NT2/D1 (cell line): ENCODE measurements around the gene DHX57.

Experiments used
- DNase-seq: peaks from one replicate; pipeline ENCODE4 v3.0.0-alpha.2; 2011; ENCODE audit warnings: low read depth, low spot score
- H3K27me3 ChIP-seq: 2 replicates; pipeline ENCODE4 v1.6.0; 2011; ENCODE audit warnings: mild to moderate bottlenecking; ENCODE audit not compliant: insufficient read length, insufficient read depth
- H3K36me3 ChIP-seq: 2 replicates; pipeline ENCODE4 v1.6.1; 2011; ENCODE audit warnings: mild to moderate bottlenecking, low read length, mixed read lengths; ENCODE audit not compliant: insufficient read depth, insufficient read length
- H3K4me1 ChIP-seq: 2 replicates; pipeline ENCODE4 v1.5.1; 2011; ENCODE audit not compliant: insufficient read depth, insufficient read length
- H3K4me3 ChIP-seq: 2 replicates; pipeline ENCODE4 v1.5.1; 2011; ENCODE audit warnings: low read depth; ENCODE audit not compliant: insufficient read length
- H3K9ac ChIP-seq: 2 replicates; pipeline ENCODE4 v1.6.0; 2011; ENCODE audit warnings: low read depth; ENCODE audit not compliant: insufficient read length
- H3K9me3 ChIP-seq: 2 replicates; pipeline ENCODE4 v1.5.1; 2011; ENCODE audit warnings: mild to moderate bottlenecking, low read length; ENCODE audit not compliant: insufficient read depth
- SUZ12 ChIP-seq: IDR thresholded peaks from 2 replicates; pipeline ENCODE4 v1.6.1; 2011; ENCODE audit not compliant: insufficient read length, insufficient read depth; ENCODE audit errors: extremely low read depth
- YY1 ChIP-seq: IDR thresholded peaks from 2 replicates; pipeline ENCODE4 v1.6.1; 2011; ENCODE audit not compliant: insufficient read length, insufficient read depth
- ZNF274 ChIP-seq: IDR thresholded peaks from 2 replicates; pipeline ENCODE4 v1.6.1; 2011; ENCODE audit warnings: mild to moderate bottlenecking, low read depth, low read length

The DHX57 gene

DNA sequence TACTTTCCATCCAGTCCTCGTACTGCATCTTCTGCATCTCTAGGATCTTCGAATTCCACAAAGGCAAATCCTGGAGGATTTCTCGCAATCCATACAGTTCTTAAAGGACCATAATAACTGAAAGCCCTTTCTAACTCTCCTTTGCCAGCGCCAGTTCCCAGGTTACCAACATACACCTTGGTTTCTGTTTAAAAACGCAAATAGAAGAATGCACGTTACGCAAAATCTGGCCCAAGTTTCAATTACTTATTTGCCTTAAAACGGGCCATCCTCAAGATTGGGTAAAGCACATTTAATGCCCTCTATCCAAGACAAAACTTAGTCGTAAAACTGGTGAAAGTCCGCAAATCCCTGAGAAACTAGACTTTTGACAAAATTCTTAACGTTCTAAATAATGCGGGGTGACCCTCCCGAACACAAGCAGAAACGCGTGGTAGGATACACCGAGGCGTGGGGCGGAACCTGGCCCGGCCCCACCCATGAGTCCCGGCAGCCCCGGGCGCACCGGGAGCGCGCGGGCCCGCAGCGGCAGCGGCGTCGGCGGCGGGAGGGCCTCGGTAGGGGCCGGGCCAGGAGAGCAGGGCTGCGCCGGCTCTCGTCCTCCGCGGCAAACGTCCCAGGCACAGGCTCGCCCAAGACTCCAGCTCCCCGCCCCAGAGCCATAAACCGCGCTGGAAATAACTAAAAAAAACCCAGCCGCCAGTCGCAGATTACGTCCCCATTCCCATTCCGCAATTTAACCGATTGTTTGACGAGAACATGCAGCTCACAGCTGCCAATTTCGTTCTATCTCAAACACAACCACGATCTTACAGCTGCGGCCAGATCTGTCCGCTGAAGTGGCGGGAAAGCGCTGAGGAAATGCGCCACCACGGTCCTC lies 125.5 kb downstream of the DHX57 start:
- Histone ChIP-seq H3K36me3 (peaks cover 52% of the 10 kb centered on the region), H3K27me3 (no peaks in the 10 kb centered on the region)

GRCh38 chr2:38748943-38749804 lies 126.6 kb downstream of the DHX57 start:
- Histone ChIP-seq H3K27me3 (no peaks in the 10 kb centered on the region), H3K9ac (peak overlapping the region; percentile 98), H3K4me3 (peak overlapping the region; percentile 91), H3K9me3 (no peaks in the 10 kb centered on the region), H3K4me1 (no peaks in the 10 kb centered on the region), H3K36me3 (peaks cover 63% of the 10 kb centered on the region)
- no peak for TF ChIP-seq YY1
- TF ChIP-seq SUZ12, result no peak
- TF ChIP-seq ZNF274, result no peak
- no peak for DNase-seq

More for the DNA sequence above, 125.5 kb downstream of the DHX57 start:
- DNase-seq, result peak; percentile 27
- H3K9me3 ChIP-seq, result no peaks in the 10 kb centered on the region
- H3K4me1 ChIP-seq, result no peaks in the 10 kb centered on the region
- H3K9ac ChIP-seq, result peak overlapping the region; percentile 98
- TF ChIP-seq SUZ12 (no peak), YY1 (no peak)
- H3K4me3 ChIP-seq, result peak overlapping the region; percentile 91

GRCh38 chr2:38748391-38748790 lies 127.3 kb downstream of the DHX57 start:
- no peak for DNase-seq
- Histone ChIP-seq H3K9me3 (no peaks in the 10 kb centered on the region), H3K4me3 (no peak overlapping the region), H3K9ac (peak overlapping the region; percentile 10), H3K36me3 (peaks cover 71% of the 10 kb centered on the region), H3K27me3 (no peaks in the 10 kb centered on the region), H3K4me1 (no peaks in the 10 kb centered on the region)
- TF ChIP-seq SUZ12, result no peak

DNA sequence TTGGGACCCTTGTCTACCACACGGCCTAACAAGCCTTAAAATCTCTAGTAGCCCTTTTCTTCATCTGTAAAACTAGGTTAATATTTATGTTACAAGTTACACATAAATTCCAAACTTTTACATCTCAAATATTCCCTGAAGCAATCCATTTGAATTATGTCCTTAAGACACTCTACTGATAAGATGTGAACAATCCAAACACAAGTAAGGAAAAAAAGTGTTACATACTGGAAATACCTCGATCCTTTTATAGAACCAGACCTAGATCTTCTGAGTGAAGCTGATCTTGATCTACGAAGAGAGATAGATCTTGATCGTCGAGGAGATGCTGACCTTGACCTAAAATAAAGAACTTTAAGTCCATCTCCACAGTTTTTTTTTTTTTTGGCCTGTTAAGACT lies 127.9 kb downstream of the DHX57 start:
- Histone ChIP-seq H3K36me3 (peaks cover 77% of the 10 kb centered on the region), H3K9ac (no peak overlapping the region), H3K4me1 (no peaks in the 10 kb centered on the region), H3K27me3 (no peaks in the 10 kb centered on the region), H3K4me3 (no peak overlapping the region), H3K9me3 (no peaks in the 10 kb centered on the region)
- DNase-seq, result no peak
- TF ChIP-seq YY1 (no peak), ZNF274 (no peak), SUZ12 (no peak)
